SU-DHL-6 (cell line): Measurements from ENCODE around the gene SERPIND1.

Source experiments
- H2AFZ ChIP-seq: fragments of 200-600 bp; sonication (generic); 2 replicates; pipeline ENCODE4 v1.6.1; 2014; ENCODE audit warnings: low read depth, mild to moderate bottlenecking, moderate library complexity, mixed read lengths, antibody characterized with exemption, low read length; ENCODE audit not compliant: severe bottlenecking
- H3F3A ChIP-seq: fragments of 200-600 bp; shearing (Covaris generic); 2 replicates; pipeline ENCODE4 v1.6.0; 2016; ENCODE audit warnings: antibody characterized with exemption, mild to moderate bottlenecking; ENCODE audit not compliant: insufficient read depth
- H3K27ac ChIP-seq: fragments of 200-600 bp; sonication (generic); 2 replicates; pipeline ENCODE4 v1.5.1; 2016; ENCODE audit warnings: low read depth, mild to moderate bottlenecking, low read length, moderate library complexity, mixed read lengths
- H3K27me3 ChIP-seq: fragments of 200-600 bp; sonication (generic), shearing (Covaris generic); 2 replicates; pipeline ENCODE4 v1.6.0; 2014; ENCODE audit warnings: mild to moderate bottlenecking, low read length
- H3K36me3 ChIP-seq: fragments of 200-600 bp; sonication (generic); 2 replicates; pipeline ENCODE4 v1.6.1; 2014; ENCODE audit warnings: mild to moderate bottlenecking, low read length, mixed read lengths
- H3K4me2 ChIP-seq: fragments of 300-600, 200-600 bp; shearing (Covaris generic), sonication (generic); 2 replicates; pipeline ENCODE4 v1.6.0; 2014; ENCODE audit warnings: low read length, low read depth, mild to moderate bottlenecking; ENCODE audit not compliant: poor library complexity, severe bottlenecking
- H3K4me3 ChIP-seq: fragments of 200-600 bp; sonication (generic); 2 replicates; pipeline ENCODE4 v1.5.1; 2014; ENCODE audit warnings: antibody characterized with exemption, low read length, mild to moderate bottlenecking, mixed read lengths; ENCODE audit not compliant: insufficient read depth, poor library complexity, severe bottlenecking
- H3K79me2 ChIP-seq: fragments of 200-600 bp; sonication (generic); 2 replicates; pipeline ENCODE4 v1.6.1; 2014; ENCODE audit warnings: mild to moderate bottlenecking, low read length, moderate library complexity; ENCODE audit not compliant: insufficient read depth
- H3K9ac ChIP-seq: fragments of 200-600 bp; sonication (generic); 2 replicates; pipeline ENCODE4 v1.7.0; 2014; ENCODE audit warnings: mild to moderate bottlenecking, low read length
- H3K9me2 ChIP-seq: fragments of 200-600 bp; sonication (generic); replicated peaks from 2 replicates; pipeline ENCODE4 v1.6.1; 2014; ENCODE audit warnings: low read length; ENCODE audit not compliant: insufficient read depth
- H3K9me3 ChIP-seq: fragments of 200-600 bp; sonication (generic); 2 replicates; pipeline ENCODE4 v1.6.1; 2014; ENCODE audit warnings: low read length, mixed read lengths; ENCODE audit not compliant: insufficient read depth
- H4K20me1 ChIP-seq: fragments of 200-600 bp; sonication (generic); 2 replicates; pipeline ENCODE4 v1.6.1; 2014; ENCODE audit warnings: low read depth, mild to moderate bottlenecking, antibody characterized with exemption, low read length, moderate library complexity, mixed read lengths
- EZH2phosphoT487 ChIP-seq: fragments of 200-600 bp; sonication (generic), shearing (Covaris generic); conservative IDR thresholded peaks from 2 replicates; pipeline ENCODE4 v1.6.1; 2018; ENCODE audit warnings: mild to moderate bottlenecking, antibody characterized with exemption, low read length, moderate library complexity, mixed read lengths
- TF ChIP-seq, protein P1 (sequence below): fragments of 200-600 bp; sonication (generic); IDR thresholded peaks from one replicate; pipeline ENCODE4 v1.5.1; 2017; ENCODE audit warnings: antibody characterized with exemption, mild to moderate bottlenecking, low read length, moderate library complexity; ENCODE audit not compliant: insufficient read depth, poor library complexity, severe bottlenecking

Gene SERPIND1

DNA sequence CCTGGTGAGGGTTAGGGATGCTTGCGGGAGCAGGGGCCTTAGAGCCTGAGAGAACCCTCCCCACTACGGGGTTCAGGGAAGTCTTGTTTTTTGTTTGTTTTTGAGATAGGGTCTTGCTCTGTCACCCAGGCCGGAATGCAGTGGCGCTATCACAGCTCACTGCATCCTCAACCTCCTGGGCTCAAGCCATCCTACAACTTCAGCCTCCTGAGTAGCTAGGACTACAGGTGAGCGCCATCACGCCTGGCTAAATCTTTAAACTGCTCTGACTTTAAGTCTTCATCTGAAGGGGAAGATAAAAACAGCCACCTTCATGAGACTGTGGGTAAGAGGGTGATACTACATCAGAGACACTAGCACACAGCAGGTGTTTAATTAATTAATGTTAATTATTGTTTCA lies 28.5 kb downstream of the SERPIND1 start:
- Histone ChIP-seq H3K36me3 (no peaks in the 10 kb centered on the region), H3F3A (no peaks in the 10 kb centered on the region)

DNA sequence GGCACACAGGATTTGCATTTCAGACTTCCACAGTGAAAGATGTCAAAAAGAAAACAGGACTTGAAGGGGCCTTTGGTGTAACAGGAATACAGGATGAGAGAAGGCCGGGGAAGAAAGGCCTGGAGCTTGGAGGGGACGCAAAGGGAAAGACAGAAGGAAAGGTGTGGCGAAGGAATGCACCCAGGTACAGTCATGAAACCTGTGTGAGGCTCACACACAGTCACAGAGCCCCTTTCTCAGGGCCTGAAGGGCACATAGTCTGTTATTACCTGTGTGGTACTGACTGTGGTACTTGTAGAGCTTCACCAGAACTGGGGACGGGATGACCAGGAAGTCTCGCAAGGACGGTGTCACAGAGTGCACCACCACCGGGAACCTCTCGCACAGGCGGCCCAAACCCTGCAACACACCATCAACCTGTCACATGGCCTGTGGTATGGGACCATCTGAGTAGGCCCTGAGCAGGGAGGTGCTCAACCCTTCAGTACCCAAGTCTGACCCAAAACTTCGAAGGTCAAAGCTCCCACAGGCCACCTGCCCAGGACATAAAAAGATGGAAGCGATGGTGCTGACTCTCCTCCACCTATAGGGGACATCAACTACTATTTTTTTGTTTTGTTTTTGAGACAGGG lies 29.1 kb downstream of the SERPIND1 start:
- no peaks in the 10 kb centered on the region for H3K9me2 ChIP-seq
- no peak overlapping the region for H3K4me2 ChIP-seq
- H3K36me3 ChIP-seq: no peaks in the 10 kb centered on the region

More for the DNA sequence above, 28.5 kb downstream of the SERPIND1 start:
- Histone ChIP-seq H4K20me1 (no peaks in the 10 kb centered on the region), H3K4me3 (no peak overlapping the region), H3K4me2 (no peak overlapping the region), H3K9me2 (no peaks in the 10 kb centered on the region), H2AFZ (no peak overlapping the region), H3K79me2 (no peaks in the 10 kb centered on the region), H3K9ac (no peak overlapping the region), H3K27ac (no peak overlapping the region), H3K9me3 (no peaks in the 10 kb centered on the region), H3K27me3 (no peaks in the 10 kb centered on the region)
- TF ChIP-seq, protein P1, sequence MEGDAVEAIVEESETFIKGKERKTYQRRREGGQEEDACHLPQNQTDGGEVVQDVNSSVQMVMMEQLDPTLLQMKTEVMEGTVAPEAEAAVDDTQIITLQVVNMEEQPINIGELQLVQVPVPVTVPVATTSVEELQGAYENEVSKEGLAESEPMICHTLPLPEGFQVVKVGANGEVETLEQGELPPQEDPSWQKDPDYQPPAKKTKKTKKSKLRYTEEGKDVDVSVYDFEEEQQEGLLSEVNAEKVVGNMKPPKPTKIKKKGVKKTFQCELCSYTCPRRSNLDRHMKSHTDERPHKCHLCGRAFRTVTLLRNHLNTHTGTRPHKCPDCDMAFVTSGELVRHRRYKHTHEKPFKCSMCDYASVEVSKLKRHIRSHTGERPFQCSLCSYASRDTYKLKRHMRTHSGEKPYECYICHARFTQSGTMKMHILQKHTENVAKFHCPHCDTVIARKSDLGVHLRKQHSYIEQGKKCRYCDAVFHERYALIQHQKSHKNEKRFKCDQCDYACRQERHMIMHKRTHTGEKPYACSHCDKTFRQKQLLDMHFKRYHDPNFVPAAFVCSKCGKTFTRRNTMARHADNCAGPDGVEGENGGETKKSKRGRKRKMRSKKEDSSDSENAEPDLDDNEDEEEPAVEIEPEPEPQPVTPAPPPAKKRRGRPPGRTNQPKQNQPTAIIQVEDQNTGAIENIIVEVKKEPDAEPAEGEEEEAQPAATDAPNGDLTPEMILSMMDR: no peak
- no peak for TF ChIP-seq EZH2phosphoT487

DNA sequence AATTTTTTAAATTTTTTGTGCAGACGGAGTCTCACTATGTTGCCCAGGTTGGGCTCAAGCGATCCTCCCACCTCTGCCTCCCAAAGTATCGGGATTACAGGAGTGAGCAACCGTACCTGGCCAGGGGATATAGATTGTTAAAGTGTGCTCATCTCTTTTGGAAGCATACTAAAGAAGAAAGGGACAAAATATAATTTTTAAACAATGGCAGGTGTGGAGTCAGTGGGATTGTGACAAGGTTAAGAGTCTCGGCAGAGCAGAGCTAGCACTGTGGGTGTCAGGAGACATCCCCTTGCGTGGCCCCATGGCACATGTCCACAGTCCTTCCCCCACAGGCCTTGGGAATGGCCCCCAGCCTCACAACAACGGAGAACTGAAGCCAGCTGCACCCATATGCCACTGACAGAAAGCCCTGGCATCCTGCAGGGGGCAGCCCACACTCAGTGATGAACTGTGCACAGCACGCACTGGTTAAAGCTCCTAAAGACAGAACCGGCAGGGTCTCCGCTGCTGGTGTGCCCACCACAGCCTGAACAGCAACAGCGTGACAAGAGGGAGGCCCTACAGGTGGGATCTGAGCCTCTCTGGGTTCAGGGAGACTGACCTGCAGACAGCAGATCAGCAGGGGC lies 29.9 kb downstream of the SERPIND1 start:
- Histone ChIP-seq H3K27ac (no peak overlapping the region), H3K79me2 (no peaks in the 10 kb centered on the region), H3F3A (no peaks in the 10 kb centered on the region), H3K9ac (no peak overlapping the region), H3K36me3 (no peaks in the 10 kb centered on the region), H3K4me3 (no peak overlapping the region), H2AFZ (no peak overlapping the region), H3K27me3 (no peaks in the 10 kb centered on the region), H3K9me2 (no peaks in the 10 kb centered on the region), H4K20me1 (no peaks in the 10 kb centered on the region), H3K9me3 (no peaks in the 10 kb centered on the region), H3K4me2 (no peak overlapping the region)
- TF ChIP-seq EZH2phosphoT487: no peak
- TF ChIP-seq, protein P1: no peak

More for the DNA sequence above, 29.1 kb downstream of the SERPIND1 start:
- Histone ChIP-seq H4K20me1 (no peaks in the 10 kb centered on the region), H3K9me3 (no peaks in the 10 kb centered on the region), H3F3A (no peaks in the 10 kb centered on the region), H3K27me3 (no peaks in the 10 kb centered on the region), H3K9ac (no peak overlapping the region), H3K27ac (no peak overlapping the region), H3K79me2 (no peaks in the 10 kb centered on the region), H3K4me3 (no peak overlapping the region), H2AFZ (no peak overlapping the region)
- TF ChIP-seq, protein P1: no peak
- TF ChIP-seq EZH2phosphoT487: no peak
